ENCODE data around the gene NEK11.

Gene NEK11

GRCh38 chr3:131174752-131175151 is 148.1 kb downstream of the NEK11 start:
- H4K91ac ChIP-seq (ENCODE audit: low read depth, low read length) = no peak overlapping the region
- no peak overlapping the region for H3K4ac ChIP-seq (ENCODE audit: low read depth, low read length)
- no peaks in the 10 kb centered on the region for H3K79me1 ChIP-seq (ENCODE audit: low read length)
- H4K12ac ChIP-seq (ENCODE audit: low read depth, low read length) = no peak overlapping the region
- H3K4me3 ChIP-seq (ENCODE audit: low read depth, low read length) = no peak overlapping the region
- H2AK5ac ChIP-seq (ENCODE audit: low read length) = no peak overlapping the region
- H3K79me2 ChIP-seq (ENCODE audit: control insufficient read depth, insufficient read depth, low read length, poor library complexity) = no peaks in the 10 kb centered on the region
- WGBS (ENCODE audit: extremely low coverage, insufficient coverage, insufficient read length) = no CpG with 5 or more reads among the region's 1 CpG
- no peaks in the 10 kb centered on the region for H3K4me1 ChIP-seq (ENCODE audit: control insufficient read depth in 1 of 2, insufficient read depth in 2 of 2, low read length in 2 of 2)
- H2AFZ ChIP-seq (ENCODE audit: insufficient read depth, low read length, poor library complexity) = no peak overlapping the region
- H3K36me3 ChIP-seq (ENCODE audit: control insufficient read depth in 1 of 2, insufficient read depth in 2 of 2, low read length in 2 of 2) = no peaks in the 10 kb centered on the region
- no peak overlapping the region for H3K23ac ChIP-seq (ENCODE audit: low read length)
- H2BK120ac ChIP-seq (ENCODE audit: insufficient read depth, low read length, poor library complexity) = no peak overlapping the region
- H3K27ac ChIP-seq (ENCODE audit: low read depth, low read length) = no peak overlapping the region
- H2BK12ac ChIP-seq (ENCODE audit: low read length) = no peak overlapping the region
- no peaks in the 10 kb centered on the region for H3K9me3 ChIP-seq (ENCODE audit: insufficient read depth, low read depth, low read length)
- no peak overlapping the region for H4K8ac ChIP-seq (ENCODE audit: low read depth, low read length)
- H2BK5ac ChIP-seq (ENCODE audit: low read depth, low read length, poor library complexity) = no peak overlapping the region
- no peak overlapping the region for H3K18ac ChIP-seq (ENCODE audit: low read length)
- no peak overlapping the region for H3K4me2 ChIP-seq (ENCODE audit: low read length)
- no peaks in the 10 kb centered on the region for H3K27me3 ChIP-seq (ENCODE audit: insufficient read depth, low read length)
- DNase-seq = peak; percentile 35 to 59
- no peak overlapping the region for H3K14ac ChIP-seq (ENCODE audit: low read length)
- H3K9ac ChIP-seq (ENCODE audit: low read length) = no peak overlapping the region

GRCh38 chr3:131178710-131179375 is 152.2 kb downstream of the NEK11 start:
- H3K27me3 ChIP-seq (ENCODE audit: insufficient read depth, low read length) = no peaks in the 10 kb centered on the region
- no peak overlapping the region for H4K91ac ChIP-seq (ENCODE audit: low read depth, low read length)
- no peaks in the 10 kb centered on the region for H3K79me2 ChIP-seq (ENCODE audit: control insufficient read depth, insufficient read depth, low read length, poor library complexity)
- no peak overlapping the region for H3K18ac ChIP-seq (ENCODE audit: low read length)
- H4K8ac ChIP-seq (ENCODE audit: low read depth, low read length) = no peak overlapping the region
- H2BK12ac ChIP-seq (ENCODE audit: low read length) = no peak overlapping the region
- no peak overlapping the region for H3K9ac ChIP-seq (ENCODE audit: low read length)
- no peaks in the 10 kb centered on the region for H3K36me3 ChIP-seq (ENCODE audit: control insufficient read depth in 1 of 2, insufficient read depth in 2 of 2, low read length in 2 of 2)
- DNase-seq = no peak
- no peaks in the 10 kb centered on the region for H3K9me3 ChIP-seq (ENCODE audit: insufficient read depth, low read depth, low read length)
- H3K4me3 ChIP-seq (ENCODE audit: low read depth, low read length) = no peak overlapping the region
- no peak overlapping the region for H3K27ac ChIP-seq (ENCODE audit: low read depth, low read length)
- no peak overlapping the region for H2BK120ac ChIP-seq (ENCODE audit: insufficient read depth, low read length, poor library complexity)
- no peak overlapping the region for H2AK5ac ChIP-seq (ENCODE audit: low read length)
- no peak overlapping the region for H3K14ac ChIP-seq (ENCODE audit: low read length)
- no CpG with 5 or more reads among the region's 6 CpGs for WGBS (ENCODE audit: extremely low coverage, insufficient coverage, insufficient read length)
- no peak overlapping the region for H3K4ac ChIP-seq (ENCODE audit: low read depth, low read length)
- H3K79me1 ChIP-seq (ENCODE audit: low read length) = no peaks in the 10 kb centered on the region
- no peak overlapping the region for H2BK5ac ChIP-seq (ENCODE audit: low read depth, low read length, poor library complexity)
- no peak overlapping the region for H3K4me2 ChIP-seq (ENCODE audit: low read length)
- H4K12ac ChIP-seq (ENCODE audit: low read depth, low read length) = no peak overlapping the region
- no peaks in the 10 kb centered on the region for H3K4me1 ChIP-seq (ENCODE audit: control insufficient read depth in 1 of 2, insufficient read depth in 2 of 2, low read length in 2 of 2)
- no peak overlapping the region for H3K23ac ChIP-seq (ENCODE audit: low read length)
- no peak overlapping the region for H2AFZ ChIP-seq (ENCODE audit: insufficient read depth, low read length, poor library complexity)

- H3K14ac ChIP-seq (ENCODE audit: low read length) = no peak overlapping the region
- H3K27ac ChIP-seq (ENCODE audit: low read depth, low read length) = no peak overlapping the region
Measured at GRCh38 chr3:131192701-131193100, 166.0 kb downstream of the NEK11 start.

GRCh38 chr3:131193641-131194238 is 167.1 kb downstream of the NEK11 start:
- no peak overlapping the region for H3K27ac ChIP-seq (ENCODE audit: low read depth, low read length)
- no peak overlapping the region for H3K18ac ChIP-seq (ENCODE audit: low read length)
- H3K23ac ChIP-seq (ENCODE audit: low read length) = no peak overlapping the region
- H2BK120ac ChIP-seq (ENCODE audit: insufficient read depth, low read length, poor library complexity) = no peak overlapping the region
- H2AFZ ChIP-seq (ENCODE audit: insufficient read depth, low read length, poor library complexity) = no peak overlapping the region
- peak; percentile 51 to 87 for DNase-seq
- no peak overlapping the region for H4K91ac ChIP-seq (ENCODE audit: low read depth, low read length)
- no peak overlapping the region for H2AK5ac ChIP-seq (ENCODE audit: low read length)
- no peak overlapping the region for H3K4me3 ChIP-seq (ENCODE audit: low read depth, low read length)
- no peaks in the 10 kb centered on the region for H3K79me1 ChIP-seq (ENCODE audit: low read length)
- no peak overlapping the region for H3K9ac ChIP-seq (ENCODE audit: low read length)
- no peaks in the 10 kb centered on the region for H3K79me2 ChIP-seq (ENCODE audit: control insufficient read depth, insufficient read depth, low read length, poor library complexity)
- peaks cover 2% of the 10 kb centered on the region for H3K9me3 ChIP-seq (ENCODE audit: insufficient read depth, low read depth, low read length)
- WGBS (ENCODE audit: extremely low coverage, insufficient coverage, insufficient read length) = no CpG with 5 or more reads among the region's 1 CpG
- no peak overlapping the region for H4K8ac ChIP-seq (ENCODE audit: low read depth, low read length)
- no peak overlapping the region for H3K14ac ChIP-seq (ENCODE audit: low read length)
- H3K4me2 ChIP-seq (ENCODE audit: low read length) = no peak overlapping the region
- no peaks in the 10 kb centered on the region for H3K4me1 ChIP-seq (ENCODE audit: control insufficient read depth in 1 of 2, insufficient read depth in 2 of 2, low read length in 2 of 2)
- no peaks in the 10 kb centered on the region for H3K27me3 ChIP-seq (ENCODE audit: insufficient read depth, low read length)
- no peak overlapping the region for H4K12ac ChIP-seq (ENCODE audit: low read depth, low read length)
- no peak overlapping the region for H2BK5ac ChIP-seq (ENCODE audit: low read depth, low read length, poor library complexity)
- H3K4ac ChIP-seq (ENCODE audit: low read depth, low read length) = no peak overlapping the region
- no peaks in the 10 kb centered on the region for H3K36me3 ChIP-seq (ENCODE audit: control insufficient read depth in 1 of 2, insufficient read depth in 2 of 2, low read length in 2 of 2)
- no peak overlapping the region for H2BK12ac ChIP-seq (ENCODE audit: low read length)

More at GRCh38 chr3:131192701-131193100, 166.0 kb downstream of the NEK11 start:
- no peak overlapping the region for H3K9ac ChIP-seq (ENCODE audit: low read length)
- no peak overlapping the region for H4K8ac ChIP-seq (ENCODE audit: low read depth, low read length)
- peaks cover 2% of the 10 kb centered on the region for H3K9me3 ChIP-seq (ENCODE audit: insufficient read depth, low read depth, low read length)
- no peak overlapping the region for H3K4ac ChIP-seq (ENCODE audit: low read depth, low read length)
- no peak overlapping the region for H2BK120ac ChIP-seq (ENCODE audit: insufficient read depth, low read length, poor library complexity)
- H3K36me3 ChIP-seq (ENCODE audit: control insufficient read depth in 1 of 2, insufficient read depth in 2 of 2, low read length in 2 of 2) = no peaks in the 10 kb centered on the region
- H2AK5ac ChIP-seq (ENCODE audit: low read length) = no peak overlapping the region
- no peak overlapping the region for H3K23ac ChIP-seq (ENCODE audit: low read length)
- H2AFZ ChIP-seq (ENCODE audit: insufficient read depth, low read length, poor library complexity) = no peak overlapping the region
- DNase-seq = no peak
- no peaks in the 10 kb centered on the region for H3K79me1 ChIP-seq (ENCODE audit: low read length)
- H3K79me2 ChIP-seq (ENCODE audit: control insufficient read depth, insufficient read depth, low read length, poor library complexity) = no peaks in the 10 kb centered on the region
- no peak overlapping the region for H2BK12ac ChIP-seq (ENCODE audit: low read length)
- H3K18ac ChIP-seq (ENCODE audit: low read length) = no peak overlapping the region
- no CpG with 5 or more reads among the region's 4 CpGs for WGBS (ENCODE audit: extremely low coverage, insufficient coverage, insufficient read length)
- H3K4me3 ChIP-seq (ENCODE audit: low read depth, low read length) = no peak overlapping the region
- no peak overlapping the region for H4K12ac ChIP-seq (ENCODE audit: low read depth, low read length)
- H3K4me1 ChIP-seq (ENCODE audit: control insufficient read depth in 1 of 2, insufficient read depth in 2 of 2, low read length in 2 of 2) = no peaks in the 10 kb centered on the region
- H2BK5ac ChIP-seq (ENCODE audit: low read depth, low read length, poor library complexity) = no peak overlapping the region
- no peak overlapping the region for H3K4me2 ChIP-seq (ENCODE audit: low read length)
- H3K27me3 ChIP-seq (ENCODE audit: insufficient read depth, low read length) = no peaks in the 10 kb centered on the region
- no peak overlapping the region for H4K91ac ChIP-seq (ENCODE audit: low read depth, low read length)
